Body of pancreas (tissue), 4 donors: ENCODE data around the gene EFCAB6. TPM values are rescaled to one million over a fixed set of nuclear protein-coding genes. Genes with fewer than 3 reads are reported as not detected.

Source experiments
- ATAC-seq: fragments of 150-250 bp; one replicate; pipeline ENCODE4 v1.9.1; 2016
- DNase-seq, 4 donors: peaks; one replicate each; pipeline ENCODE4 v3.0.0-alpha.2; 2019
- H3K27ac ChIP-seq, 4 donors: fragments of 200-600 bp; sonication (generic); 1 replicate in 3 of 4; 2 replicates in 1 of 4; pipeline versions ENCODE4 v1.5.1 to v1.6.1; 2016 to 2019; ENCODE audit warnings: mild to moderate bottlenecking in 1 of 4, mixed read lengths in 1 of 4, moderate library complexity in 1 of 4
- H3K27me3 ChIP-seq, 2 donors: fragments of 200-600 bp; sonication (generic); one replicate each; pipeline ENCODE4 v1.6.0; 2016; ENCODE audit warnings: mild to moderate bottlenecking in 1 of 2
- H3K36me3 ChIP-seq, 2 donors: fragments of 200-600 bp; sonication (generic); replicated peaks in 1 of 2; 2 replicates each; pipeline ENCODE4 v1.5.1; 2016; ENCODE audit warnings: low read depth in 2 of 2; ENCODE audit not compliant: insufficient read depth in 1 of 2
- H3K4me1 ChIP-seq: fragments of 200-600 bp; sonication (generic); one replicate; pipeline ENCODE4 v1.6.0; 2016
- H3K4me3 ChIP-seq, 2 donors: fragments of 200-600 bp; sonication (generic); 1 replicate in 1 of 2; 2 replicates in 1 of 2; pipeline ENCODE4 v1.5.1; 2016 to 2019
- H3K9me3 ChIP-seq, 3 donors: fragments of 200-600 bp; sonication (generic); 1 replicate in 2 of 3; 2 replicates in 1 of 3; pipeline ENCODE4 v1.5.1; 2016
- POLR2A ChIP-seq, 3 donors: fragments of 450-650 bp; IDR thresholded peaks; one replicate each; pipeline ENCODE4 v1.6.1; 2016; ENCODE audit warnings: antibody characterized with exemption in 3 of 3, mild to moderate bottlenecking in 2 of 3
- WGBS, 2 donors: methylation state at CpG; one replicate each; pipeline ENCODE4 v1.1.5; 2017; 5-methylcytosine and 5-hydroxymethylcytosine counted together
- intact Hi-C: fragments of 100-400 bp; cut with DNase I; formaldehyde crosslinking; loops from one replicate; pipeline ENCODE4 v1.15.1; 2023
- total RNA-seq, 2 donors: library from RNA; depleted of rRNA; stranded (reverse); fragments of >200 nt; gene quantifications; one replicate each; pipeline ENCODE4 v1.1.0, GENCODE V29; 2016
- TF ChIP-seq, protein P1 (sequence below), 7 experiments: fragments of 450-650 bp in 4 of 7; fragments of 200-600 bp in 3 of 7; sonication (generic) in 3 of 7; IDR thresholded peaks; one replicate each; pipeline ENCODE4 v1.5.1; 2016 to 2019; ENCODE audit warnings: antibody characterized with exemption in 7 of 7

EFCAB6 gene
- total RNA-seq, 2 donors from 2014 or later = 4.0 to 4.4 TPM

DNA sequence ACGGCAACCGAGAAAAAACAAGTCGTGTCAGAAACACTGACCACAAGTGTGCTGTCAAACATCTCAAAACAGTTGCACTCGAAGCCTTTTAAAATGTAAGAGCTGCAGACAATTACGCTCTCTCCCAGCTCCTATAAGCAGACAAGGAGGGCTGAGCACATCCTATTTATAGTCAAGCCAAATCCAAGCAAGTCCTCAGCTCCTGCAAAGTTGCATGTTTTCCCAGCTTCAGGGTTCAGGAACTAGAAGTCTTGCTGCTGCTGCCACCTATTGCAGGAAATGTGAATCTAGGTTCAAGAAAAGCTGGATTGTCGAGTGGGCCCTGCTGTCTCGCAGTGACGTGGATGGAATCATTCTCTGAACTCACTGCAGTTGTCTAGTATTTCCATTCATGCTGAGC lies 15.5 kb downstream of the EFCAB6 start:
- no peak for DNase-seq
- Histone ChIP-seq H3K4me3 (no peak overlapping the region), H3K4me1 (no peaks in the 10 kb centered on the region), H3K9me3 (no peaks in the 10 kb centered on the region), H3K27me3 (no peaks in the 10 kb centered on the region), H3K36me3 (no peaks in the 10 kb centered on the region), H3K27ac (no peak overlapping the region)
- ATAC-seq = no peak
- WGBS, 2 donors = 68 to 86% methylated on average over 8 of the region's 8 CpGs
- TF ChIP-seq, protein P1, sequence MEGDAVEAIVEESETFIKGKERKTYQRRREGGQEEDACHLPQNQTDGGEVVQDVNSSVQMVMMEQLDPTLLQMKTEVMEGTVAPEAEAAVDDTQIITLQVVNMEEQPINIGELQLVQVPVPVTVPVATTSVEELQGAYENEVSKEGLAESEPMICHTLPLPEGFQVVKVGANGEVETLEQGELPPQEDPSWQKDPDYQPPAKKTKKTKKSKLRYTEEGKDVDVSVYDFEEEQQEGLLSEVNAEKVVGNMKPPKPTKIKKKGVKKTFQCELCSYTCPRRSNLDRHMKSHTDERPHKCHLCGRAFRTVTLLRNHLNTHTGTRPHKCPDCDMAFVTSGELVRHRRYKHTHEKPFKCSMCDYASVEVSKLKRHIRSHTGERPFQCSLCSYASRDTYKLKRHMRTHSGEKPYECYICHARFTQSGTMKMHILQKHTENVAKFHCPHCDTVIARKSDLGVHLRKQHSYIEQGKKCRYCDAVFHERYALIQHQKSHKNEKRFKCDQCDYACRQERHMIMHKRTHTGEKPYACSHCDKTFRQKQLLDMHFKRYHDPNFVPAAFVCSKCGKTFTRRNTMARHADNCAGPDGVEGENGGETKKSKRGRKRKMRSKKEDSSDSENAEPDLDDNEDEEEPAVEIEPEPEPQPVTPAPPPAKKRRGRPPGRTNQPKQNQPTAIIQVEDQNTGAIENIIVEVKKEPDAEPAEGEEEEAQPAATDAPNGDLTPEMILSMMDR (IDR thresholded peaks at IDR 0.05) = no peak
- intact Hi-C loops = no loop called here

- Histone ChIP-seq H3K27me3 (no peaks in the 10 kb centered on the region), H3K9me3 (no peaks in the 10 kb centered on the region), H3K4me1 (no peaks in the 10 kb centered on the region), H3K36me3 (no peaks in the 10 kb centered on the region), H3K27ac (no peak overlapping the region), H3K4me3 (no peak overlapping the region)
- WGBS, 2 donors = 75 to 90% methylated on average over 7 of the region's 7 CpGs
- intact Hi-C loops = no loop called here
- DNase-seq = no peak
- ATAC-seq = no peak
- TF ChIP-seq, protein P1 (IDR thresholded peaks at IDR 0.05) = no peak
- TF ChIP-seq POLR2A (IDR thresholded peaks at IDR 0.05) = no peak
Observed at GRCh38 chr22:43795320-43795719, 16.8 kb downstream of the EFCAB6 start.

GRCh38 chr22:43792905-43793304 lies 19.2 kb downstream of the EFCAB6 start:
- no peak overlapping the region for H3K4me3 ChIP-seq
- no peaks in the 10 kb centered on the region for H3K27me3 ChIP-seq
- intact Hi-C loops = no loop called here
- no peaks in the 10 kb centered on the region for H3K36me3 ChIP-seq
- DNase-seq (no peak), ATAC-seq (no peak)
- H3K4me1 ChIP-seq = no peaks in the 10 kb centered on the region
- H3K27ac ChIP-seq = no peak overlapping the region
- WGBS, 2 donors = 70 to 88% methylated on average over 5 of the region's 5 CpGs
- TF ChIP-seq POLR2A (IDR thresholded peaks at IDR 0.05) = no peak
- TF ChIP-seq, protein P1 (IDR thresholded peaks at IDR 0.05) = no peak
- H3K9me3 ChIP-seq = no peaks in the 10 kb centered on the region

- Histone ChIP-seq H3K4me1 (no peaks in the 10 kb centered on the region), H3K27ac (no peak overlapping the region), H3K4me3 (no peak overlapping the region), H3K9me3 (no peaks in the 10 kb centered on the region), H3K36me3 (no peaks in the 10 kb centered on the region), H3K27me3 (no peaks in the 10 kb centered on the region)
- ATAC-seq (peak; percentile 75), DNase-seq (peak; percentile 23 to 66 (median 32))
- no peak for TF ChIP-seq POLR2A (IDR thresholded peaks at IDR 0.05)
- TF ChIP-seq, protein P1 (IDR thresholded peaks at IDR 0.05) = no peak
- intact Hi-C loops = no loop called here
- WGBS, 2 donors = 60 to 78% methylated on average over 7 of the region's 7 CpGs
Observed at GRCh38 chr22:43789452-43789851, 22.7 kb downstream of the EFCAB6 start.

DNA sequence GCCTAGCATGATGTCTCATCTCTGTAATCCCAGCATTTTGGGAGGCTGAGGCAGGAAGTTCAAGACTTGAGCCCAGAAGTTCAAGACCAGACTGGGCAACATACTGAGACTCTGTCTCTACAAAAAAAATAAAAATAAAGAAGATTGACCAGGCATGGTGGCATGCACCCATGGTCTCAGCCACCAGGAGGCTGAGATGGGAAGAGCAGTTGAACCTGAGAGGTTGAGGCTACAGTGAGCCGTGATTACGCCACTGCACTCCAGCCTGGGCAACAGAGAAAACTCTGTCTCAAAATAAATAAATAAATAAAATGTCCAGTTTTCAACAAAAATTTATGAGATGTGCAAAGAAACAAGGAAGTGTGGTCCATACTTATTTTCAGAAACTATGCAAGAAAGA lies 28.3 kb downstream of the EFCAB6 start:
- intact Hi-C loops = no loop called here
- H3K36me3 ChIP-seq = no peaks in the 10 kb centered on the region
- DNase-seq (no peak), ATAC-seq (no peak)
- no peaks in the 10 kb centered on the region for H3K4me1 ChIP-seq
- no peak for TF ChIP-seq POLR2A (IDR thresholded peaks at IDR 0.05)
- TF ChIP-seq, protein P1 (IDR thresholded peaks at IDR 0.05) = no peak
- no peak overlapping the region for H3K27ac ChIP-seq
- 95 to 100% methylated on average over 2 of the region's 2 CpGs for WGBS, 2 donors
- no peaks in the 10 kb centered on the region for H3K27me3 ChIP-seq
- no peak overlapping the region for H3K4me3 ChIP-seq
- H3K9me3 ChIP-seq = no peaks in the 10 kb centered on the region
